HepG2 (cell line): Measurements from ENCODE around the gene ALK. TPM values are rescaled to one million over a fixed set of nuclear protein-coding genes. Genes with fewer than 3 reads are reported as not detected.
A peak's percentile ranks its signal among the peaks of the same experiment; 100 is the strongest.

Experiments used
- ATAC-seq: fragments of 200-7000 bp; cut with Tn5 transposase; 3 replicates; pipeline ENCODE4 v1.9.1; 2020; ENCODE audit warnings: mild to moderate bottlenecking, moderate library complexity
- BruUV-seq: library from RNA; stranded (reverse); fragments of 400-500 nt; replicated peaks from 2 replicates; lab custom pipeline; 2021; lab: Mats Ljungman, UMichigan
- CTCF ChIA-PET: fragments of 300-600 bp; formaldehyde crosslinking; extraction: SDS; loops from one replicate; lab custom pipeline; 2021; ENCODE audit warnings: low total read pairs, inconsistent platforms, low intra/inter-chr PET ratio; lab: Yijun Ruan, JAX
- POLR2A ChIA-PET: fragments of 350-600 bp; sonication (Branson Sonifier 250); formaldehyde crosslinking; loops from one replicate; lab custom pipeline; 2020; ENCODE audit warnings: antibody characterized with exemption, inconsistent platforms; lab: Yijun Ruan, JAX
- DNase-seq: peaks from one replicate; pipeline ENCODE4 v3.0.0-alpha.2; 2015; ENCODE audit warnings: low spot score
- FAIRE-seq: peaks from 3 replicates; lab custom pipeline; 2011; peaks lifted over from hg19 to GRCh38; lab: Jason Lieb, UNC
- H2AFZ ChIP-seq: one replicate; pipeline ENCODE4 v1.6.1; 2011; ENCODE audit warnings: low read length, inconsistent platforms
- H3K27ac ChIP-seq: fragments of 300-600 bp; 3 replicates; pipeline ENCODE4 v1.8.0; 2011; ENCODE audit warnings: mixed run types, mild to moderate bottlenecking, mixed read lengths, low read length, inconsistent platforms; ENCODE audit not compliant: insufficient read depth; ENCODE audit errors: extremely low read length
- H3K27me3 ChIP-seq, 2 experiments: fragments of 200-600 bp in 1 of 2; 2 replicates in 1 of 2; 3 replicates in 1 of 2; pipeline versions ENCODE4 v1.6.0 to v1.8.0; 2011; ENCODE audit warnings: low read length in 2 of 2, mild to moderate bottlenecking in 2 of 2, moderate library complexity in 2 of 2, inconsistent platforms in 1 of 2; ENCODE audit not compliant: insufficient read depth in 2 of 2, control insufficient read depth in 1 of 2
- H3K36me3 ChIP-seq, 2 experiments: fragments of 200-600 bp in 1 of 2; replicated peaks in 1 of 2; 2 replicates in 1 of 2; 3 replicates in 1 of 2; pipeline versions ENCODE4 v1.5.1 to v1.8.0; 2011; ENCODE audit warnings: low read length in 2 of 2, inconsistent platforms in 1 of 2; ENCODE audit not compliant: insufficient read depth in 2 of 2, control insufficient read depth in 1 of 2
- H3K4me1 ChIP-seq: 2 replicates; pipeline ENCODE4 v1.5.1; 2012; ENCODE audit warnings: low read length, inconsistent platforms; ENCODE audit not compliant: insufficient read depth
- H3K4me2 ChIP-seq: 2 replicates; pipeline ENCODE4 v1.6.0; 2011; ENCODE audit warnings: low read depth, low read length, inconsistent platforms
- H3K4me3 ChIP-seq, 3 experiments: fragments of 200-600 bp in 1 of 3; sonication (generic), shearing (Covaris generic) in 1 of 3; replicated peaks in 1 of 3; 2 replicates each; pipeline ENCODE4 v1.5.1; 2011 to 2016; ENCODE audit warnings: low read length in 3 of 3, inconsistent platforms in 2 of 3, low read depth in 2 of 3, mild to moderate bottlenecking in 2 of 3, control low read depth in 1 of 3, mixed read lengths in 1 of 3; ENCODE audit not compliant: insufficient read depth in 1 of 3
- H3K79me2 ChIP-seq: one replicate; pipeline ENCODE4 v1.6.1; 2011; ENCODE audit warnings: low read length, inconsistent platforms; ENCODE audit not compliant: insufficient read depth
- H3K9ac ChIP-seq: 2 replicates; pipeline ENCODE4 v1.6.0; 2011; ENCODE audit warnings: mild to moderate bottlenecking, low read depth, low read length, inconsistent platforms; ENCODE audit not compliant: insufficient read depth
- H3K9me3 ChIP-seq: 2 replicates; pipeline ENCODE4 v1.5.1; 2012; ENCODE audit warnings: mild to moderate bottlenecking, low read length
- H4K20me1 ChIP-seq: 2 replicates; pipeline ENCODE4 v1.6.0; 2011; ENCODE audit warnings: inconsistent platforms, mild to moderate bottlenecking, low read length, moderate library complexity; ENCODE audit not compliant: insufficient read depth
- E2F1 ChIP-seq: sonication (generic); formaldehyde crosslinking; IDR thresholded peaks from 2 replicates; pipeline ENCODE4 v1.5.0; 2020; ENCODE audit warnings: missing genetic modification reagents
- REST ChIP-seq, 2 experiments: IDR thresholded peaks; 2 replicates each; pipeline ENCODE4 v1.6.1; 2011 to 2012; ENCODE audit warnings: low read length in 2 of 2, borderline replicate concordance in 1 of 2, low read depth in 1 of 2, mild to moderate bottlenecking in 1 of 2, moderate library complexity in 1 of 2
- ZNF547 ChIP-seq: sonication (generic); formaldehyde crosslinking; IDR thresholded peaks from 2 replicates; pipeline ENCODE4 v1.5.1; 2020; ENCODE audit warnings: mild to moderate bottlenecking, missing genetic modification reagents
- ZNF615 ChIP-seq: sonication (generic); formaldehyde crosslinking; IDR thresholded peaks from 2 replicates; pipeline ENCODE4 v1.5.0; 2020; ENCODE audit warnings: mild to moderate bottlenecking, missing genetic modification reagents, borderline replicate concordance
- ZNF773 ChIP-seq: sonication (generic); formaldehyde crosslinking; IDR thresholded peaks from 2 replicates; pipeline ENCODE4 v1.4.0; 2020; ENCODE audit warnings: missing genetic modification reagents, borderline replicate concordance
- WGBS: methylation state at CpG from one replicate; pipeline ENCODE4 v1.1.6; 2017; ENCODE audit warnings: low lambda C conversion rate; 5-methylcytosine and 5-hydroxymethylcytosine counted together
- in situ Hi-C: cut with HindIII; loops from 2 replicates; pipeline ENCODE4 v1.10.0; 2017; ENCODE audit warnings: low pct_unique_long_range_greater_than_20kb; ENCODE audit not compliant: extremely low pct_ligation_motif_present
- intact Hi-C: fragments of 100-400 bp; cut with micrococcal nuclease; formaldehyde crosslinking; loops from one replicate; pipeline ENCODE4 v1.10.0; 2022; ENCODE audit not compliant: unreplicated experiment
- polyA plus RNA-seq, 8 experiments: library from polyadenylated mRNA; depleted of rRNA in 3 of 8; stranded (reverse) in 7 of 8; unstranded in 1 of 8; fragments of >200 nt; fragmentation: Illumina TruSeq in 4 of 8; extraction: Trizol in 4 of 8; gene quantifications; 2 replicates each; pipeline versions ENCODE4 v1.2.1 to v1.2.3, GENCODE V29; 2011 to 2016; ENCODE audit warnings: low read depth in 4 of 8, missing spikeins in 1 of 8, mixed read lengths in 1 of 8; ENCODE audit not compliant: insufficient read depth in 1 of 8
- total RNA-seq, 5 experiments: library from RNA; depleted of rRNA; stranded (reverse); fragments of >200 nt; fragmentation: Illumina TruSeq; extraction: Trizol; gene quantifications; 2 replicates each; pipeline ENCODE4 v1.2.3, GENCODE V29; 2016; ENCODE audit warnings: low read depth in 1 of 5

Gene ALK
- total and polyA plus RNA-seq, 2 of the 13 experiments (the other 11 are each of a cell fraction or from before 2014, with no cell fraction given), result not detected

- no peak for TF ChIP-seq ZNF547 (CRISPR knock-in tag)
- no peak for TF ChIP-seq E2F1 (CRISPR knock-in tag)
- TF ChIP-seq ZNF615 (CRISPR knock-in tag), result no peak
Observed at GRCh38 chr2:29715655-29716054, 205.7 kb downstream of the ALK start (continued).

GRCh38 chr2:29714333-29714732 lies 207.1 kb downstream of the ALK start:
- WGBS, result 20% methylated on average over 4 of the region's 4 CpGs
- no peak for ATAC-seq

More at GRCh38 chr2:29714333-29714732, 207.1 kb downstream of the ALK start:
- no peak overlapping the region for H3K4me3 ChIP-seq
- no peak overlapping the region for H3K27ac ChIP-seq
- DNase-seq (no peak), FAIRE-seq (no peak)
- peak in 1 of 2 experiments; percentile 80; a peak in 2 of 4 replicates for TF ChIP-seq REST (IDR thresholded peaks at IDR 0.05; ENCODE audit: borderline replicate concordance in 1 of 2, low read depth in 1 of 2, low read length in 2 of 2)
- no peak for TF ChIP-seq ZNF773 (CRISPR knock-in tag)
- no peaks in the 10 kb centered on the region for H3K4me1 ChIP-seq
- POLR2A ChIA-PET, result no interaction called here
- H3K4me2 ChIP-seq, result no peak overlapping the region
- H3K79me2 ChIP-seq, result no peaks in the 10 kb centered on the region
- no peaks in the 10 kb centered on the region for H3K27me3 ChIP-seq
- in situ Hi-C loops, result no loop called here
- no peak overlapping the region for H2AFZ ChIP-seq
- H3K36me3 ChIP-seq, result no peaks in the 10 kb centered on the region
- no peak overlapping the region for H3K9ac ChIP-seq
- intact Hi-C loops, result no loop called here
- no peaks in the 10 kb centered on the region for H3K9me3 ChIP-seq
- CTCF ChIA-PET, result no interaction called here
- no peaks in the 10 kb centered on the region for H4K20me1 ChIP-seq
- BruUV-seq, result no TSS peak
